HG03039 (cell line): ENCODE measurements around the gene NOLC1.

Experiments
- ATAC-seq: cut with Tn5 transposase; IDR thresholded peaks from one replicate; pipeline ENCODE4 v1.9.1; 2021; ENCODE audit warnings: mild to moderate bottlenecking, moderate library complexity; ENCODE audit not compliant: unreplicated experiment

The NOLC1 gene

GRCh38 chr10:102151774-102152544 lies at the start of gene NOLC1:
TSS of gene NOLC1 (plus strand) at chr10:102152389. CDS start at chr10:102152411, 22 bp downstream.
- ATAC-seq = peak; percentile 91

GRCh38 chr10:102102421-102102820 lies 49.8 kb upstream of the NOLC1 start:
- no peak for ATAC-seq

- no peak for ATAC-seq
These were observed 45.2 kb upstream of the NOLC1 start for GRCh38 chr10:102106998-102107397.

DNA sequence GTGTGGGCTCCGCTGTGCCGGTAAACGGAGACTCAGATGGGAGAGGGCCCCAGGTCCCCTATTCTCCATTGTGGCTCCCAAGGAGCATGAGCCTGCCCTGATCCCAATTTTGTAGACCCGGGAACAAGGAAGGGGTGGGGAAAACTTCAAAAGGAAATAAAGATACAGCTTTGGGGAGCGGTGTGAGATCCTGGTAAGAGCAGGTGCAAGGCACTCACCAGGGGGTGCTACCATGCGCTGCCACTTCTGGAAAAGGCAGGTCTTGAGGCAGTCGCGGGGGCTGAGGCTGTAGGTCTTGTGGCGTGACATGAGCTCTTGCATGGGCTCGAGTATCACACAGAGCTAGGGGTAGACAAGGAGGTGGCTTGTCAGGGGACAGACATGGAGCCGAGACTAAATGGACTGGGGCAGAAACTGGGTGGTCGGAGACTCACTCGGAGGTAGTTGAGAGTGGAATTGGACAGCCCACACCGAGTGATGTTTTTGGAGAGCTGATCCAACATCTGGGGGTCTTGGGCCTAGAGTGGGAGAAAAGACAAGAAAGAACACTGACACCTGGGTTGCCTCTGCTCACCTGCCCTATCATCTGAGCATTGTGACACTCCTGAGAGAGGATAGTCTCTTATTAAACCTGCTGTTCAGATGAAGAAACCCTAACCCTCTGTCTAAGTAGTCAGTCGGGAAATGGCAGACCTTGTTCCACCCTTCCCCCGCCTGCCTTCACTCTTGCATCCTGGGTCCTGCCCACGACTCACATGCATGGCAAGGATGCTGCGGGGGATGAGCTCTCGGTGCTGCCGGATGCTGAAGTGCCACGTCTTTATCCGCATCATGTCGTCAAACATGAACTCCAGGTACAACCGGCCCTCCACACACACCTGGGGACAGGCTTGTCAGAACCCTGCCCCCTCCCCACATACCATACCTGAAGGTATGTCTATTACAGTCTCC lies 42.7 kb upstream of the NOLC1 start:
- ATAC-seq = no peak

DNA sequence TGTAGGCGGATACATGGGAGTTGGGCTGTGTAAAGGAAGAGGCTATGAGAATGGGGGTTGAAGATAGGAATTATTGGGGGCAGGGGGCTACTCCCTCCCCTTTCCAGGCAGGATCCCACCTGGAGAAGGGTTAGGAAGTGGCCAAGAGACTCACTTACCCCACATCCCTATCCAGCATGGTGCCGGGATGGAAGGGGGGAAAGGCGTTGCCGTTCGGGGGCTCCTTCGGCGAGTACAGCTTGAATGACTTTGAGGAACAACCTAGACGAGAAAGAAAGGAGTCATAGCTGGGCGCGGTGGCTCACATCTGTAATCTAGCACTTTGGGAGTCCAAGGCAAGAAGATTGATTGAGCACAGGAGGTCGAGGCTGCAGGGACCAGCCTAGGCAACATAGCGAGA lies 40.9 kb upstream of the NOLC1 start:
- no peak for ATAC-seq

DNA sequence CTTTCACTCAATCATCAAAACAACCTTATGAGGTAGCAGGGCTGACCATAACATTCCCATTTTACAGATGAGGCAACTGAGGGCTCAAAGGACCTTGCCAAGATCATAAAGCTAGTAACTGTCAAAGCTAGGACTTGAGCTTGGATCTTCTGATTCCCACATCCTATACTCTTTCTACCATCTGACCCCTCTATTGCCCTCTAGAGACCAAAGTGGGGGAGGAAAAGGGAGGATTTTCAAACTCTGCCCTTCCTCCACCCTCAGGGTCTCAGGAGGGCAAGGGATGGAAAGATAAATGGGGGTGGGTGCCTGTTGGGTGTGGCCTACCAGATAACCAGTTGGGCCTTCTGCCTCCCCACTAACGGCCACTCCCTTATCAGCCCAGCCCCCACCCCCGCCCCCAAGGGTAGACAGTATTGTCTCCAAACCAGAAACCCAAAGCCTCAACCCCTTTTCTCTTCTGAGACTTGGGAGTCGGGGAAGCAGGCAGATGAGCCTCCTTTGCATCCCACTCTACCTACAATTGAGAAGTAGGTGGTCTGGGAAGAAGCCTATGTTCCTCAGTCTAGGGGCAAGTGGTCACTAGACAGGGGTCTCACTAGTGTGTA lies 39.9 kb upstream of the NOLC1 start:
- no peak for ATAC-seq

DNA sequence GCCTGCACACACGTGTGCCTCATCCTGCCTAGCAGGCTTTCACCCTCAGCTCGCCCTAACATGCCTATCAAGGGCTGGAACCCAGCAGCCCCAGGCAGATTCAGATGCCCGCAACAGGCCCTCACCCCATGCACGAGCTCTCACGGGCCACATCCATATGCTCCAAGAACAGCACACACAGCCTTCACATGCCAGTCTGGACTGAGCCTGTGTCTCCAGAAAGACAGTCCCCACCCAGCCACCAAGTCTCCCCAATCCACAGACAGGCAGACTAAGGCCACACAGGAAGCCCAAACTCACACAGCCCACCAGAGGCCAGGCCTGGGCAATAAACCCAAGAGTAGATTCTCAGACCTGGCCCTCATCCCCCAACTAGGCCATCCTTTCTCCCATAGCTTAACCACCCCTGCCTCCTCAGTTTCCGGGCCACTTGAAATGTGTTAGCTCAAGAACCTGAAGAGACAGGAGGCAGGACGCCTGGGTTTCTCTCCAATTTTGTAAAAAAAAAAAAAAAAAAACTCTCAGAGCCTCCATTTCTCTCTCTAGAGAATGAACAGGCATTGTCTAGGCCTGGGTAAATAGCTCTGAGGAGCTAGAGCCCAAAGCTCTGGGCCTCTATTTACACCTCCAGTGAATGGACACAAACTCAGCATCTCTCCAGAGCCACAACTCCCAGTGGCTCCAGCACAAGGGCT lies 38.8 kb upstream of the NOLC1 start:
- ATAC-seq = no peak

DNA sequence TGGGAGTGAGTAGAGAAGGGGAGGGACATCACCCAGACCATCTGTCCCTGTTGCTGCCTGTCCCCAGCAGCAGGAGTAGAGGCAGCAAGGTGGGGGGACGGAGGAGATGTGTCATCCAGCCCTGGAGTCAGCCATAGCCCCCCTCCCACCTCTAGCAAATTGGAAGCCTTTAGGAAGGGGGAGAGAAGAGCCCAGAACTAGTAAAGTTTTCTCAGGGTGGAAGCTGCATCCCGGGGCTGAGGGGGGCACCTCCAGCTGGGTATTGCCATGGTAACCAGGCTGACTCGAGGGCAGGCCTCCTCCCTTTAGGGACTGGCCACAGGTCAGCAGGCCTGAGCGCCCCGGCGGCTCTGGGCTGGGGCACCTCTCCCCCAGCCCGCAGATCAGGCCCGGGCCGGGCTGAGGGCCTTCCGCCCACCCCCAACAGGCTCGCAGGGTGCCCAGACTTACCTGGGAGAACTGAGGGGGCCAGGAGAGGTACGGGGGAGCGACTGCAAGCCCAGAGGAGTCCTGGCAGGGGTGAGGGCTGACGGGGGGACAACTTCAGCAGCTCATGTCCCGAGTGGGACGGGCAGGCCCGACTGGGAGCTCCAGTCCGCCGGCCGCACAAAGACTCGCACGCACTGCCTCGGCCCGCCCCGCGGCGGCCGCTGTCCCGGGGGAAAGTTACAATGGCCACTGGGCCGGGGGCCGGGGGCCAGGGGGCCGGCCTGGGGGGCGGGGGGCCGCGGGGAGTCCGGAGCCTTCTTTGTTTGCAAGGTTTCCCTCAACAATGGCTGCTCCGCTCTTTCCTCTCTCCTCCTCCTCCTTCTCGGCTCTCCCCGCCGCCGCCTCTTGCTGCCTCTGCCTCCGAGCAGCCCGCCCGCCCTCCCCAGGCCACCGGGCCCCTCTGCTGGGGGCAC lies 38.0 kb upstream of the NOLC1 start:
- peak; percentile 5 for ATAC-seq

- ATAC-seq = peak; percentile 50
These were observed 37.1 kb upstream of the NOLC1 start for GRCh38 chr10:102114861-102115618.

GRCh38 chr10:102115775-102116174 lies 36.4 kb upstream of the NOLC1 start:
- ATAC-seq = no peak

DNA sequence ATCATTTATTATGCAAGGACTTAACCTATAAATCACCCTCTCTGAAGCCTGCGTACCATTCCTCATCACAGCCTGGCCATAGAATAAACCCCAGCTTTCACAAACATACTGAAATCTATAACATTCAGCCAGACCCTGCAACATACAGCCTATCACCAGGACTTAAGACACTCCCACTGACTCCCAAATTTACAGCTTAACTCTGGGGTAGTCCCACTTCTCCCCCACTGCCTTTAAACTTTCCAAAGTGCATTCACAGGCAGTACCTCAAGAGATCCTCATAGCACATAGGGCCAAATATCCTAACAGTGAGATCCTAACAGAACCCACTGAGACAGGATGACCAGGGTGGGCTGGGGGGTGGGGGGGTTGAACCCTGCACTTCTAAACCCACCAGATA lies 35.5 kb upstream of the NOLC1 start:
- no peak for ATAC-seq

- ATAC-seq = no peak
These were observed 34.6 kb upstream of the NOLC1 start for GRCh38 chr10:102117391-102118159.

GRCh38 chr10:102118867-102119266 lies 33.3 kb upstream of the NOLC1 start:
- ATAC-seq = no peak

GRCh38 chr10:102119417-102120141 lies 32.6 kb upstream of the NOLC1 start:
- ATAC-seq = no peak

- peak; percentile 55 for ATAC-seq
These were observed 31.8 kb upstream of the NOLC1 start, which contains the start of gene LDB1 for GRCh38 chr10:102120142-102120990. TSS of gene LDB1 (minus strand) at chr10:102120368. CDS start at chr10:102120110, 258 bp downstream.

GRCh38 chr10:102120991-102121738 lies 31.0 kb upstream of the NOLC1 start:
- ATAC-seq = no peak
